A673 (cell line): ENCODE data around the gene ETFA. TPM values are rescaled to one million over a fixed set of nuclear protein-coding genes. Genes with fewer than 3 reads are reported as not detected.

Experiments used
- BruUV-seq: library from RNA; stranded (reverse); fragments of 400-500 nt; replicated peaks from 2 replicates; lab custom pipeline; 2021; lab: Mats Ljungman, UMichigan
- CTCF ChIA-PET: fragments of 300-600 bp; sonication (Branson Sonifier 250); formaldehyde crosslinking; loops from one replicate; lab custom pipeline; 2022; ENCODE audit warnings: antibody characterized with exemption; lab: Charles Lee
- POLR2A ChIA-PET: fragments of 300-600 bp; sonication (Branson Sonifier 250); formaldehyde crosslinking; loops from one replicate; lab custom pipeline; 2022; ENCODE audit warnings: antibody characterized with exemption; ENCODE audit not compliant: low non-redundant PET; lab: Charles Lee
- DNase-seq: peaks from one replicate; pipeline ENCODE4 v3.0.0-alpha.2; 2015; ENCODE audit warnings: low spot score
- H3K27ac ChIP-seq: fragments of 200-600 bp; sonication (generic); 2 replicates; pipeline ENCODE4 v1.5.1; 2016; ENCODE audit warnings: mixed run types, low read depth, mild to moderate bottlenecking, mixed read lengths, antibody characterized with exemption, low read length; ENCODE audit not compliant: poor library complexity, severe bottlenecking
- H3K27me3 ChIP-seq: fragments of 200-600 bp; sonication (generic); replicated peaks from 2 replicates; pipeline ENCODE4 v1.6.1; 2017; ENCODE audit warnings: mixed run types, low read depth, mild to moderate bottlenecking, mixed read lengths, antibody characterized with exemption, low read length; ENCODE audit not compliant: insufficient read depth, poor library complexity
- H3K36me3 ChIP-seq: fragments of 200-600 bp; sonication (generic); 2 replicates; pipeline ENCODE4 v1.6.1; 2016; ENCODE audit warnings: mixed run types, mild to moderate bottlenecking, mixed read lengths, antibody characterized with exemption, low read length; ENCODE audit not compliant: insufficient read depth, poor library complexity, severe bottlenecking
- H3K4me1 ChIP-seq: fragments of 200-600 bp; sonication (generic); 2 replicates; pipeline ENCODE4 v1.6.1; 2017; ENCODE audit warnings: mixed run types, mild to moderate bottlenecking, mixed read lengths, antibody characterized with exemption, low read length; ENCODE audit not compliant: insufficient read depth, poor library complexity, severe bottlenecking
- H3K4me3 ChIP-seq: fragments of 200-600 bp; sonication (generic); 2 replicates; pipeline ENCODE4 v1.5.1; 2016; ENCODE audit warnings: low read depth, mixed run types, mild to moderate bottlenecking, mixed read lengths, low read length; ENCODE audit not compliant: poor library complexity, severe bottlenecking
- H3K9me3 ChIP-seq: fragments of 200-600 bp; sonication (generic); 2 replicates; pipeline ENCODE4 v1.6.1; 2016; ENCODE audit warnings: mixed run types, low read depth, mild to moderate bottlenecking, mixed read lengths, antibody characterized with exemption, low read length; ENCODE audit not compliant: poor library complexity, severe bottlenecking
- CTCF ChIP-seq: fragments of 300-800, 200-600 bp; sonication (generic); conservative IDR thresholded peaks from 2 replicates; pipeline ENCODE4 v1.5.1; 2017; ENCODE audit warnings: low read depth, mild to moderate bottlenecking, antibody characterized with exemption, low read length, moderate library complexity, mixed read lengths
- EZH2 ChIP-seq: fragments of 200-600 bp; sonication (generic); IDR thresholded peaks from 2 replicates; pipeline ENCODE4 v1.6.1; 2017; ENCODE audit warnings: borderline replicate concordance, low read depth, mild to moderate bottlenecking, mixed read lengths, antibody characterized with exemption, low read length; ENCODE audit not compliant: poor library complexity, severe bottlenecking
- intact Hi-C: fragments of 100-400 bp; cut with micrococcal nuclease; formaldehyde crosslinking; loops from one replicate; pipeline ENCODE4 v1.10.0; 2022; ENCODE audit not compliant: unreplicated experiment
- total RNA-seq: library from RNA; stranded (reverse); gene quantifications from 2 replicates; pipeline ENCODE4 v1.2.3, GENCODE V29; 2021

Gene ETFA
- total RNA-seq, 1 experiment from 2014 or later = 133 TPM

- Histone ChIP-seq H3K4me1 (peaks cover 35% of the 10 kb centered on the region), H3K27me3 (peaks cover 53% of the 10 kb centered on the region), H3K4me3 (peak overlapping the region; percentile 48), H3K9me3 (no peaks in the 10 kb centered on the region), H3K36me3 (no peaks in the 10 kb centered on the region), H3K27ac (no peak overlapping the region)
- no peak for DNase-seq
- TF ChIP-seq CTCF (no peak), EZH2 (peak; percentile 20)
- intact Hi-C loops = loop anchor here (10.0 kb wide), 1 partner anchor 507 kb away; no protein-coding TSS in a partner anchor
- ChIA-PET POLR2A (no interaction called here), CTCF (interaction anchor here (0.6 kb wide), 1 partner anchor 54 kb away, joined by 4 read pairs; no protein-coding TSS in a partner anchor)
- BruUV-seq = no TSS peak
These were observed 26.6 kb upstream of the ETFA start for GRCh38 chr15:76337696-76338485.

- BruUV-seq = no TSS peak
- Histone ChIP-seq H3K9me3 (no peaks in the 10 kb centered on the region), H3K4me3 (peak overlapping the region; percentile 48), H3K4me1 (peaks cover 35% of the 10 kb centered on the region), H3K36me3 (no peaks in the 10 kb centered on the region), H3K27me3 (peaks cover 46% of the 10 kb centered on the region), H3K27ac (no peak overlapping the region)
- TF ChIP-seq CTCF (no peak), EZH2 (peak; percentile 46)
- intact Hi-C loops = loop anchor here (10.0 kb wide), 1 partner anchor 508 kb away; no protein-coding TSS in a partner anchor
- ChIA-PET CTCF (interaction anchor here (0.6 kb wide), 2 partner anchors 55 to 86 kb away, joined by 4 to 9 read pairs; no protein-coding TSS in a partner anchor), POLR2A (interaction anchor here (0.6 kb wide), 3 partner anchors 138 to 932 kb away, joined by 3 to 8 read pairs (median 5); no protein-coding TSS in a partner anchor)
- peak; percentile 57 for DNase-seq
These were observed 25.9 kb upstream of the ETFA start for GRCh38 chr15:76337059-76337695.

- Histone ChIP-seq H3K27me3 (peaks cover 39% of the 10 kb centered on the region), H3K9me3 (no peaks in the 10 kb centered on the region), H3K4me3 (peak within 1 kb of the TSS; percentile 48), H3K27ac (peak within 1 kb of the TSS; percentile 80), H3K36me3 (no peaks in the 10 kb centered on the region), H3K4me1 (peaks cover 35% of the 10 kb centered on the region)
- TF ChIP-seq CTCF = no peak
- TF ChIP-seq EZH2 = no peak
- intact Hi-C loops = loop anchor here (10.0 kb wide), 1 partner anchor 508 kb away; no protein-coding TSS in a partner anchor
- ChIA-PET CTCF (interaction anchor here (0.5 to 0.6 kb wide), 2 partner anchors 45 to 85 kb away, joined by 7 to 9 read pairs; no protein-coding TSS in a partner anchor), POLR2A (interaction anchor here (0.6 kb wide), 6 partner anchors 137 to 971 kb away, joined by 3 to 8 read pairs (median 5); no protein-coding TSS in a partner anchor)
- DNase-seq = peak; percentile 95
- BruUV-seq = TSS peak; percentile 88
These were observed 25.2 kb upstream of the ETFA start, which contains the start of gene ISL2 for GRCh38 chr15:76336254-76337058. TSS of gene ISL2 (plus strand) at chr15:76336773. CDS start at chr15:76336884, 111 bp downstream.
